DND-41 (cell line): Measurements from ENCODE around the gene IMMP1L.

Source experiments
- ATAC-seq: fragments of 200-7000 bp; cut with Tn5 transposase; 3 replicates; pipeline ENCODE4 v1.9.1; 2021; ENCODE audit warnings: low read depth; ENCODE audit not compliant: insufficient read depth
- DNase-seq: peaks from one replicate; pipeline ENCODE4 v3.0.0-alpha.2; 2020
- H2AFZ ChIP-seq: 2 replicates; pipeline ENCODE4 v1.6.0; 2012; ENCODE audit warnings: low read depth, low read length
- H3K27ac ChIP-seq: 2 replicates; pipeline ENCODE4 v1.5.1; 2012; ENCODE audit warnings: low read length, inconsistent platforms
- H3K27me3 ChIP-seq: fragments of 200-600 bp; sonication (generic); 2 replicates; pipeline ENCODE4 v1.6.0; 2012; ENCODE audit warnings: low read length, mild to moderate bottlenecking, inconsistent platforms; ENCODE audit not compliant: insufficient read depth, poor library complexity
- H3K36me3 ChIP-seq: 2 replicates; pipeline ENCODE4 v1.5.1; 2012; ENCODE audit warnings: low read length, inconsistent platforms; ENCODE audit not compliant: insufficient read depth
- H3K4me1 ChIP-seq: 2 replicates; pipeline ENCODE4 v1.5.1; 2012; ENCODE audit warnings: mild to moderate bottlenecking, low read length; ENCODE audit not compliant: insufficient read depth
- H3K4me2 ChIP-seq: 2 replicates; pipeline ENCODE4 v1.6.0; 2012; ENCODE audit warnings: mild to moderate bottlenecking, moderate library complexity, low read length, inconsistent platforms; ENCODE audit not compliant: insufficient read depth
- H3K4me3 ChIP-seq, 2 experiments: fragments of 200-600 bp in 1 of 2; shearing (Covaris generic) in 1 of 2; 2 replicates each; pipeline ENCODE4 v1.5.1; 2012 to 2016; ENCODE audit warnings: inconsistent platforms in 2 of 2, low read length in 2 of 2, mild to moderate bottlenecking in 2 of 2, low read depth in 1 of 2, moderate library complexity in 1 of 2
- H3K79me2 ChIP-seq: 2 replicates; pipeline ENCODE4 v1.6.0; 2012; ENCODE audit warnings: low read length, inconsistent platforms; ENCODE audit not compliant: insufficient read depth
- H3K9ac ChIP-seq: 2 replicates; pipeline ENCODE4 v1.6.0; 2012; ENCODE audit warnings: low read depth, mild to moderate bottlenecking, inconsistent platforms, low read length, moderate library complexity
- H3K9me3 ChIP-seq: 2 replicates; pipeline ENCODE4 v1.5.1; 2012; ENCODE audit warnings: low read length, moderate library complexity, mild to moderate bottlenecking, inconsistent platforms; ENCODE audit not compliant: insufficient read depth, severe bottlenecking
- H4K20me1 ChIP-seq: 2 replicates; pipeline ENCODE4 v1.6.0; 2012; ENCODE audit warnings: low read length; ENCODE audit not compliant: insufficient read depth
- CTCF ChIP-seq: IDR thresholded peaks from 2 replicates; pipeline ENCODE4 v1.5.1; 2012; ENCODE audit warnings: borderline replicate concordance, low read length, moderate library complexity, mild to moderate bottlenecking; ENCODE audit not compliant: poor library complexity, severe bottlenecking; ENCODE audit errors: extremely low read depth
- EZH2 ChIP-seq: IDR thresholded peaks from 3 replicates; pipeline ENCODE4 v1.6.1; 2012; ENCODE audit warnings: borderline replicate concordance, low read depth, mild to moderate bottlenecking, moderate library complexity, low read length, inconsistent platforms; ENCODE audit not compliant: severe bottlenecking

The IMMP1L gene

GRCh38 chr11:31464436-31464835 lies 45.0 kb downstream of the IMMP1L start:
- no peaks in the 10 kb centered on the region for H3K27me3 ChIP-seq
- no peak overlapping the region for H3K4me3 ChIP-seq
- no peak overlapping the region for H3K9ac ChIP-seq
- peaks cover 2% of the 10 kb centered on the region for H3K9me3 ChIP-seq
- H3K4me1 ChIP-seq = no peaks in the 10 kb centered on the region
- no peaks in the 10 kb centered on the region for H4K20me1 ChIP-seq
- peaks cover 3% of the 10 kb centered on the region; the same call in 1 of the 2 replicates for H3K79me2 ChIP-seq
- H2AFZ ChIP-seq = no peak overlapping the region
- ATAC-seq (no peak), DNase-seq (no peak)
- H3K4me2 ChIP-seq = no peak overlapping the region
- H3K36me3 ChIP-seq = peaks cover 12% of the 10 kb centered on the region; the same call in 1 of the 2 replicates
- TF ChIP-seq EZH2 (no peak), CTCF (no peak)
- no peak overlapping the region for H3K27ac ChIP-seq

GRCh38 chr11:31455177-31455576 lies 54.2 kb downstream of the IMMP1L start:
- H3K36me3 ChIP-seq = peaks cover 3% of the 10 kb centered on the region; the same call in 1 of the 2 replicates
- H3K27me3 ChIP-seq = no peaks in the 10 kb centered on the region
- H3K9me3 ChIP-seq = no peaks in the 10 kb centered on the region
- no peak for TF ChIP-seq CTCF
- ATAC-seq (no peak), DNase-seq (no peak)
- H3K27ac ChIP-seq = no peak overlapping the region
- H3K4me2 ChIP-seq = no peak overlapping the region
- no peak overlapping the region for H3K4me3 ChIP-seq
- no peak overlapping the region for H2AFZ ChIP-seq
- no peaks in the 10 kb centered on the region for H3K4me1 ChIP-seq
- no peak overlapping the region for H3K9ac ChIP-seq
- no peaks in the 10 kb centered on the region for H3K79me2 ChIP-seq
- no peaks in the 10 kb centered on the region for H4K20me1 ChIP-seq

GRCh38 chr11:31450841-31451240 lies 58.6 kb downstream of the IMMP1L start:
- no peak overlapping the region for H3K4me2 ChIP-seq
- H3K79me2 ChIP-seq = no peaks in the 10 kb centered on the region

More at GRCh38 chr11:31450841-31451240, 58.6 kb downstream of the IMMP1L start:
- Histone ChIP-seq H3K27ac (no peak overlapping the region), H2AFZ (no peak overlapping the region), H3K4me3 (no peak overlapping the region), H4K20me1 (no peaks in the 10 kb centered on the region), H3K27me3 (no peaks in the 10 kb centered on the region), H3K9me3 (no peaks in the 10 kb centered on the region), H3K9ac (no peak overlapping the region), H3K36me3 (no peaks in the 10 kb centered on the region), H3K4me1 (no peaks in the 10 kb centered on the region)
- TF ChIP-seq CTCF = no peak
- TF ChIP-seq EZH2 = no peak
- ATAC-seq (no peak), DNase-seq (no peak)
